GM23248 (cell line): ENCODE data around the gene SYT6.

Source experiments
- EZH2 ChIP-seq: fragments of 200-600 bp; sonication (generic); IDR thresholded peaks from 2 replicates; pipeline ENCODE4 v1.6.1; 2018; ENCODE audit warnings: antibody characterized with exemption, mild to moderate bottlenecking; ENCODE audit not compliant: insufficient read depth, poor library complexity, severe bottlenecking
- EZH2phosphoT487 ChIP-seq: fragments of 200-600 bp; sonication (generic); IDR thresholded peaks from 2 replicates; pipeline ENCODE4 v1.6.1; 2018; ENCODE audit warnings: antibody characterized with exemption, moderate library complexity, mild to moderate bottlenecking, low read depth; ENCODE audit not compliant: insufficient read depth

- TF ChIP-seq EZH2phosphoT487: no peak
- no peak for TF ChIP-seq EZH2
Measured at GRCh38 chr1:114080511-114081436, 72.9 kb downstream of the SYT6 start.
